ENCODE measurements around the gene FBXO4. TPM values are rescaled to one million over a fixed set of nuclear protein-coding genes. Genes with fewer than 3 reads are reported as not detected.

FBXO4 gene, protein sequence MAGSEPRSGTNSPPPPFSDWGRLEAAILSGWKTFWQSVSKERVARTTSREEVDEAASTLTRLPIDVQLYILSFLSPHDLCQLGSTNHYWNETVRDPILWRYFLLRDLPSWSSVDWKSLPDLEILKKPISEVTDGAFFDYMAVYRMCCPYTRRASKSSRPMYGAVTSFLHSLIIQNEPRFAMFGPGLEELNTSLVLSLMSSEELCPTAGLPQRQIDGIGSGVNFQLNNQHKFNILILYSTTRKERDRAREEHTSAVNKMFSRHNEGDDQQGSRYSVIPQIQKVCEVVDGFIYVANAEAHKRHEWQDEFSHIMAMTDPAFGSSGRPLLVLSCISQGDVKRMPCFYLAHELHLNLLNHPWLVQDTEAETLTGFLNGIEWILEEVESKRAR
- total RNA-seq = 21.2 and 23.9 TPM in 2 replicates

DNA sequence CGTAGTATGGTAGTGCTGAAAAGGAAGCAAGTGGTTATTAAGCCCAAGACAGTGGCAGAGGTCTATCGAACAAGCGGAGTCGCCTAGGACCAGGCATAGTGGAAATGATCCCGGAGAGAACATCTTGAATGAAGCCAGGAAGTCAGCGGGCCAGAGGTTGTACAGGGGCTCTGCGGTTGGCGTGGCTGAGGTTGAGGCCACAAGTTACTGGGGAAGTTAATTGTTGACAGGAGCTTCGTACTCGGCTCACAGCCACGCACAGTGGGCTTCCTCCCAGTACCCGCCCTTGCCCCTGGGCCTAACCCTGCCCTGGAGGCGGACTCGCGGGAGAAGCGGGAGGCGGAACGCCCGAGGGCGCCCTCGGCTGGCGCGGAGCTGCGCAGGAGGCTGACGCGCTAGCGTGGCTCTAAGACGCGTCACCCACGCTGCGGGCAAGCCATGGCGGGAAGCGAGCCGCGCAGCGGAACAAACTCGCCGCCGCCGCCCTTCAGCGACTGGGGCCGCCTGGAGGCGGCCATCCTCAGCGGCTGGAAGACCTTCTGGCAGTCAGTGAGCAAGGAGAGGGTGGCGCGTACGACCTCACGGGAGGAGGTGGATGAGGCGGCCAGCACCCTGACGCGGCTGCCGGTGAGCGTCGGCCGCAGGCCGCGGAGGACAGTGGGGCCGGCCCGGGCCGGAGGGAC is at the start of gene FBXO4:
FBXO4 (plus strand) TSS at position 410 of the 683 bp plus-strand sequence; CDS start at position 439, 29 bp downstream.

DNA sequence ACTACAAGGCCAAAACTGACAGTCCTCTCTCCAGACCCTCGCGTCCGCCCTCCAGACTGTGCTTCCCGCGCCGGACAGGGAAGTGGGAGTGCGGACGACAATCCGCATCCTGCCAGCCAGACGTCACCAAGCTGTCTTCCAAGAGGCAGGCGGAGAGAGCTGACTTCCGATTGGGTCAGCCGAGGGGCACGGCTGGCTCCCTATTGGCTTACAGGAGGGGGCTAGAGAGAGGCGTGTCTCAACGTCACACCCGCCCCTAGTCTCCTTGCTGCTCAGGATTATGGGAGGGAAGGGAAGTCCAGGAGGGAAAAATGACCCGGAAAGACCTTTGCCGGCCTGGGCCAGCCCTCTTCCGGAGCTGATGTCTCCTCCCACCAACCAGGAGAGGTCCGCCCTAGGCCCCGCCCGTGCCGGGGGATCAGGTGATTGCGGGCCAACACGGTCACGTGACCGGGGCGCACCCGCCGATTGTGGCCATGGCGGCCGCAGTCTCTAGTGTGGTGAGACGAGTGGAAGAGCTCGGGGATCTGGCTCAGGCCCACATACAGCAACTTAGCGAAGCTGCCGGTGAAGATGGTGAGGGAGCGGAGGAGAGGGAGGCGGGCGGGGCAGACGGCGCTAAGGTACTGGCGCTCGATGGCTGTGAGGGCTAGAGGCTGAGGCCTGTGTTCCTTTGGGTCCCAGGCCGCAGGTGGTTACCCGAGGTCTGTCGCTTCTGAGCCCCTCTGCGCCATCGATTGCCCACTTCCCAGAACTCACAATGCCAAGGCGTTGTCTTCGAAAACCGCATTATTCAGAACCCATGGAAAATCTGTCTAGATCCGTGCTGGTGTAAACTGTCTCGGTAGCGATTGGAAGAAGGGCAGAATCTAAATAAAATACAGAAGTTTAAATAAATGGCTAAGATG is 20.9 kb upstream of the FBXO4 start, which contains the start of gene RIMOC1:
RIMOC1 (plus strand) TSS at position 453 of the 908 bp plus-strand sequence; CDS start at position 477, 24 bp downstream.

Small RNAs within 50 kb of the gene (small RNA-seq; reads per million reads assigned to genes)
- gene RF00019 = not detected

Other genes starting within 250 kb of the FBXO4 start
- gene OXCT1, start 54.9 kb upstream of the FBXO4 start, total RNA-seq = 51.0 and 56.3 TPM in 2 replicates
- 38.7 and 41.7 TPM in 2 replicates for gene RIMOC1, start 20.9 kb upstream of the FBXO4 start, total RNA-seq

Data from articular chondrocyte of knee joint (primary cell).